OCI-LY7 (cell line): Measurements from ENCODE around the gene NTRK1. TPM values are rescaled to one million over a fixed set of nuclear protein-coding genes. Genes with fewer than 3 reads are reported as not detected.
A peak's percentile ranks its signal among the peaks of the same experiment; 100 is the strongest.

Experiments
- Bru-seq: library from RNA; stranded (reverse); fragments of 400-500 nt; gene quantifications from one replicate; lab custom pipeline; 2021; lab: Mats Ljungman, UMichigan
- BruChase-seq, 2 experiments: library from RNA; stranded (reverse); fragments of 400-500 nt; gene quantifications; one replicate each; lab custom pipeline; 2021; lab: Mats Ljungman, UMichigan
- BruUV-seq: library from RNA; stranded (reverse); fragments of 400-500 nt; replicated peaks from 2 replicates; lab custom pipeline; 2021; lab: Mats Ljungman, UMichigan
- CTCF ChIA-PET: fragments of 300-600 bp; sonication (Branson Sonifier 250); formaldehyde crosslinking; loops from one replicate; lab custom pipeline; 2022; ENCODE audit warnings: antibody characterized with exemption; ENCODE audit not compliant: unreplicated experiment; lab: Charles Lee
- POLR2A ChIA-PET: fragments of 300-600 bp; sonication (Branson Sonifier 250); formaldehyde crosslinking; loops from one replicate; lab custom pipeline; 2022; ENCODE audit warnings: antibody characterized with exemption; lab: Charles Lee
- DNase-seq: peaks from one replicate; pipeline ENCODE4 v3.0.0-alpha.2; 2015; ENCODE audit warnings: low spot score
- H2AFZ ChIP-seq: fragments of 200-600 bp; sonication (generic), shearing (Covaris generic); 2 replicates; pipeline ENCODE4 v1.6.1; 2014; ENCODE audit warnings: mild to moderate bottlenecking, antibody characterized with exemption, low read length, moderate library complexity
- H3K27ac ChIP-seq: fragments of 200-600 bp; sonication (generic); 2 replicates; pipeline ENCODE4 v1.5.1; 2014; ENCODE audit warnings: mixed run types, low read depth, mild to moderate bottlenecking, moderate library complexity, low read length, inconsistent platforms; ENCODE audit not compliant: poor library complexity, severe bottlenecking
- H3K36me3 ChIP-seq: fragments of 200-600 bp; sonication (generic); 2 replicates; pipeline ENCODE4 v1.6.1; 2014; ENCODE audit warnings: mild to moderate bottlenecking, antibody characterized with exemption, low read length, moderate library complexity, mixed read lengths; ENCODE audit not compliant: insufficient read depth
- H3K4me1 ChIP-seq: fragments of 200-600 bp; sonication (generic); 2 replicates; pipeline ENCODE4 v1.5.1; 2014; ENCODE audit warnings: mild to moderate bottlenecking, low read length; ENCODE audit not compliant: insufficient read depth, poor library complexity, severe bottlenecking
- H3K4me2 ChIP-seq: fragments of 200-600 bp; sonication (generic); 2 replicates; pipeline ENCODE4 v1.6.1; 2014; ENCODE audit warnings: mild to moderate bottlenecking, low read length
- H3K4me3 ChIP-seq: fragments of 200-600 bp; sonication (generic); 2 replicates; pipeline ENCODE4 v1.5.1; 2014; ENCODE audit warnings: mild to moderate bottlenecking, low read depth, low read length; ENCODE audit not compliant: poor library complexity, severe bottlenecking
- H3K79me2 ChIP-seq: fragments of 200-600 bp; sonication (generic); 2 replicates; pipeline ENCODE4 v1.6.1; 2016; ENCODE audit warnings: low read depth, mild to moderate bottlenecking, low read length, moderate library complexity, mixed read lengths; ENCODE audit not compliant: insufficient read depth
- H3K9me2 ChIP-seq: fragments of 200-600 bp; sonication (generic); 2 replicates; pipeline ENCODE4 v1.6.1; 2016; ENCODE audit warnings: mild to moderate bottlenecking, low read length, mixed read lengths; ENCODE audit not compliant: insufficient read depth
- H3K9me3 ChIP-seq: fragments of 200-600 bp; sonication (generic); 2 replicates; pipeline ENCODE4 v1.6.1; 2014; ENCODE audit warnings: mild to moderate bottlenecking, mixed run types, low read length, mixed read lengths
- H4K20me1 ChIP-seq: fragments of 200-600 bp; sonication (generic); 2 replicates; pipeline ENCODE4 v1.6.1; 2014; ENCODE audit warnings: mild to moderate bottlenecking, antibody characterized with exemption, low read length, moderate library complexity, mixed read lengths; ENCODE audit not compliant: insufficient read depth
- CTCF ChIP-seq: fragments of 200-600 bp; sonication (generic); conservative IDR thresholded peaks from 2 replicates; pipeline ENCODE4 v1.5.1; 2014; ENCODE audit warnings: mild to moderate bottlenecking, antibody characterized with exemption, low read length, moderate library complexity, mixed read lengths
- EZH2phosphoT487 ChIP-seq: fragments of 200-600 bp; sonication (generic); IDR thresholded peaks from 2 replicates; pipeline ENCODE4 v1.6.1; 2018; ENCODE audit warnings: low read depth, borderline replicate concordance, mild to moderate bottlenecking, mixed run types, antibody characterized with exemption, low read length, moderate library complexity, mixed read lengths
- intact Hi-C: fragments of 100-400 bp; cut with micrococcal nuclease; formaldehyde crosslinking; loops from one replicate; pipeline ENCODE4 v1.10.0; 2022; ENCODE audit not compliant: unreplicated experiment
- long read RNA-seq: library from polyadenylated mRNA; stranded (forward); transcript quantifications from one replicate; pipeline ENCODE4 v2.0.0, GENCODE V29; 2022
- total RNA-seq, 2 experiments: library from RNA; depleted of rRNA in 1 of 2; stranded (reverse); fragments of >200 nt in 1 of 2; shearing (Covaris generic) in 1 of 2; gene quantifications; 2 replicates each; pipeline ENCODE4 v1.2.3, GENCODE V29; 2014 to 2022

Gene NTRK1
- not detected in 2 replicates for total RNA-seq (2014; rRNA removed; shearing (Covaris generic))
- not detected in 2 replicates for total RNA-seq (2022)
- percentile 22 among the genes with signal in this experiment for Bru-seq, nascent RNA
- percentile 11 among the genes with signal in this experiment for BruChase-seq, experiment 1, labeled RNA remaining after a 6-hour chase
- percentile 16 among the genes with signal in this experiment for BruChase-seq, experiment 2, labeled RNA remaining after a 2-hour chase
- long read RNA-seq: 0 reads

GRCh38 chr1:156860628-156861423 is at the start of gene NTRK1:
Gene NTRK1, plus strand, starts transcription at chr1:156860865. Its CDS starts 70 bp downstream, at chr1:156860935.
- intact Hi-C loops: loop anchor here (1.0 to 5.0 kb wide), 3 partner anchors 64 to 172 kb away; partner anchors contain the start of genes ISG20L2 and METTL25B
- Histone ChIP-seq H3K4me2 (peak within 1 kb of the TSS; percentile 65), H3K4me3 (peak within 1 kb of the TSS; percentile 11), H3K79me2 (no peaks in the 10 kb centered on the region), H3K9me2 (no peaks in the 10 kb centered on the region), H2AFZ (no peak within 1 kb of the TSS), H3K9me3 (no peaks in the 10 kb centered on the region), H4K20me1 (no peaks in the 10 kb centered on the region), H3K36me3 (no peaks in the 10 kb centered on the region), H3K4me1 (peaks cover 4% of the 10 kb centered on the region), H3K27ac (no peak within 1 kb of the TSS)
- DNase-seq: peak; percentile 50
- POLR2A ChIA-PET: interaction anchor here (1.0 kb wide), 1 partner anchor 25 kb away, joined by 3 read pairs; no protein-coding TSS in a partner anchor
- CTCF ChIA-PET: interaction anchor here (0.6 kb wide), 1 partner anchor 27 kb away, joined by 3 read pairs; no protein-coding TSS in a partner anchor
- BruUV-seq: no TSS peak
- TF ChIP-seq CTCF (no peak), EZH2phosphoT487 (no peak)

GRCh38 chr1:156811168-156811567 is 49.5 kb upstream of the NTRK1 start:
- Histone ChIP-seq H3K79me2 (no peaks in the 10 kb centered on the region), H3K9me3 (no peaks in the 10 kb centered on the region), H3K4me3 (no peak overlapping the region), H3K9me2 (no peaks in the 10 kb centered on the region), H3K4me2 (no peak overlapping the region), H4K20me1 (no peaks in the 10 kb centered on the region), H2AFZ (no peak overlapping the region), H3K4me1 (peaks cover 22% of the 10 kb centered on the region), H3K36me3 (no peaks in the 10 kb centered on the region; the same call in 1 of the 2 replicates), H3K27ac (no peak overlapping the region)
- TF ChIP-seq EZH2phosphoT487 (no peak), CTCF (no peak)
- BruUV-seq: no TSS peak
- no peak for DNase-seq
- POLR2A ChIA-PET: no interaction called here
- CTCF ChIA-PET: no interaction called here
- intact Hi-C loops: no loop called here
